NCI-H510A treated with DMSO at 0.1 percent for 48 hours (cell line): ENCODE measurements around the gene TANC1.

Experiments
- DNase-seq: peaks from one replicate; lab custom pipeline; 2025; lab: John Stamatoyannopoulos, UW

The TANC1 gene

GRCh38 chr2:159267921-159268320, 299.5 kb downstream of the TANC1 start:
- no peak for DNase-seq

DNA sequence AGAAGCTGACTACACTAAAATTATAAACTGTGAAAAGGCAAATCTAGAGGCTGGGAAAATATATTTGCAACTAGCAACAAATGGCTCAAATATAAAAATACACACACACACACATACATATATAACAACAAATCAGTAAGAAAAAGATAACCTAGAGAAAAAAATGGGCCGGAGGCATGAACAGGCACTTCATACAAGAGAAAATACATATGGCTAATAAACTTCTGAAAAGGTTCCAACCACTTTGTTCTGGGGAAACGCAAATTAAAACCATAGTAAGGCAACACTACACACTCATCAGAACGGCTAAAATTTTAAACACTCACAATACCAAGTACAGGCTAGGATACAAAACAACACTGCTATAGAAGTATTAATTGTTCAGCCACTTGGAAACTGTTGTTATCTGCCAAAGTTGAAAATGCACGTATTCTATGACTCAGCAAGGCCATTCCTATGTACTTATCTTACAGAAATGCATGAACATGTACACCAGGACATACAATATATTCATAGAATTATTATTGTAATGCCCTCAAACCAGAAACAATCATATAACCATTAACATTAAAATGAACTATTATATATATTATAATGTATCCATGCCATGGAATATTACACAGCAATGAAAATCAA, 302.4 kb downstream of the TANC1 start:
- DNase-seq, result no peak

DNA sequence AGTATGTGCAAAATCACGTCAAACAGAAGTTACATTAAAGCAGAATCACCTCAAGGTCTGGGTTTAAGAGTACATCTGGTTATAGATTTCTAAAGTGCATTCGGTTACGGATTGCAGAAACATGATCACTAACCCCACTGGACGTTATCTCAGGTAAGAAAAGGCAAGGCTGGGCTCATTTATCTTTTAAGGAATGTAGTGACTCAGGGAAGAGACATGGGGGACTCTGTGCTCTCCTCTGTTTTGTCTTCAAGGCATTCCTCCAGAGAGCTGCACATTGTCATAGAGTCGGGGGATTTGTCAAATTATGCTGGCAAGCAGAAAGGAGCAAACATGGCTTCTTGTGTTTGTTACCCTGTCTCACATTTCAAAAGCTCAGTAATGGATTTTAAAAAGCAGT, 303.7 kb downstream of the TANC1 start:
- DNase-seq, result no peak

DNA sequence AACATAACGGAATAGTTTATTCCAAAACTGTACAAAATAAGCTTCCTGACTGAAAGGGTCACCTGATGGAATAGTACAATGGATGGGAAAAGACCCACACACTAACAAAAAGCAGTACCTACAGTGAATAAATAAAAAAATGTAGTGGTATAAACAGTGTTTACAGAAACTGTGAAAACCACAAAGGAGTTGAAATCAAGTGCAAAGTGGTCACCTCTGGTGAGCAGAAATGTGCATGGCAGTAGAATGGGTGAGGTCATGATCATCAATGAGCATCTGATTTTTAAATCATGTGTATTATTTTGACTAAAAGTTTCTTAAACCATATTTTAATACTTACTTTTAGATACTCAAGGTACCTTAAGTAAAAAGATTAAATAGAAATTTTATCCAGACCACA, 306.7 kb downstream of the TANC1 start:
- DNase-seq, result no peak

- DNase-seq, result no peak
Observed at GRCh38 chr2:159279700-159280099, 311.3 kb downstream of the TANC1 start.

DNA sequence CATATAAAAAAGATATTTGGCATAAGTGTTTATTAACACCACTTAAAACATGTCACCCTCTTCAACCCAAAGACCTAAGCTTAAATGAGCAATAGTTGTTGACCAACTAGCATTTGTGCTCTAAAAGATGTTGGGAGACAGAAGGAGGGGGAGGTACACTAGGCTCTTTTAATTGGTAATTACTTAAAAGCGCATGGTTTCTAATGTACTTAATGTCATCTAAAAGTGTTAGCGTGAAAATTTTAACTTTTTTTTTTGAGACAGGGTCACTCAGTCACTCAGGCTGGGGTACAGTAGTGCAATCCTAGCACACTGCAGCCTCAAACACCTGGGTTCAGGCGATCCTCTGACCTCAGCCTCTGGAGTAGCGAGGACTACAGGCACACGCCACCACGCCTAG, 312.6 kb downstream of the TANC1 start:
- no peak for DNase-seq
